Left ventricle myocardium inferior (tissue), 1 donor: Measurements from ENCODE around the gene OR14I1. TPM values are rescaled to one million over a fixed set of nuclear protein-coding genes. Genes with fewer than 3 reads are reported as not detected.
"Not testable (repeated sequence)": the region's sequence is repeated elsewhere in the genome, so short reads cannot be mapped to it uniquely, and the experiment has no call there.

Experiments used
- DNase-seq: peaks from one replicate; pipeline ENCODE4 v3.0.0-alpha.2; 2020
- H3K27ac ChIP-seq: fragments of 200-600 bp; replicated peaks from 2 replicates; pipeline ENCODE4 v1.8.0; 2021
- H3K27me3 ChIP-seq: fragments of 200-600 bp; 2 replicates; pipeline ENCODE4 v1.8.0; 2021; ENCODE audit warnings: low read depth
- H3K36me3 ChIP-seq: fragments of 200-600 bp; 2 replicates; pipeline ENCODE4 v1.8.0; 2021
- H3K4me1 ChIP-seq: fragments of 200-600 bp; 2 replicates; pipeline ENCODE4 v1.8.0; 2021
- H3K4me3 ChIP-seq: fragments of 200-600 bp; 2 replicates; pipeline ENCODE4 v1.8.0; 2021; ENCODE audit warnings: mild to moderate bottlenecking, moderate library complexity
- H3K9me3 ChIP-seq: fragments of 200-600 bp; replicated peaks from 2 replicates; pipeline ENCODE4 v1.8.0; 2021
- CTCF ChIP-seq: fragments of 200-600 bp; IDR thresholded peaks from 2 replicates; pipeline ENCODE4 v1.8.0; 2021; ENCODE audit warnings: antibody characterized with exemption, mild to moderate bottlenecking, borderline replicate concordance
- intact Hi-C: fragments of 100-400 bp; cut with micrococcal nuclease; formaldehyde crosslinking; loops from one replicate; pipeline ENCODE4 v1.11.0; 2022
- total RNA-seq: library from RNA; stranded (reverse); fragmentation: NEBNext Ultra II Directional; extraction: Animal tissue kit (Norgen Biotek cat#: 25700); gene quantifications from one replicate; pipeline ENCODE4 v1.2.1, GENCODE V29; 2021
- donor health status: DM: no; HTN: yes; CAD: no; lungs with severe emphysema.

OR14I1 gene
- total RNA-seq, 1 donor from 2014 or later = not detected

GRCh38 chr1:248688527-248689298, 13.9 kb downstream of the OR14I1 start:
- DNase-seq = no peak
- H3K4me1 ChIP-seq = no peaks in the 10 kb centered on the region
- intact Hi-C loops = no loop called here
- no peak for TF ChIP-seq CTCF
- H3K27ac ChIP-seq = no peak overlapping the region
- H3K4me3 ChIP-seq = no peak overlapping the region
- peaks cover 18% of the 10 kb centered on the region for H3K9me3 ChIP-seq
- H3K36me3 ChIP-seq = no peaks in the 10 kb centered on the region
- peaks cover 31% of the 10 kb centered on the region for H3K27me3 ChIP-seq

DNA sequence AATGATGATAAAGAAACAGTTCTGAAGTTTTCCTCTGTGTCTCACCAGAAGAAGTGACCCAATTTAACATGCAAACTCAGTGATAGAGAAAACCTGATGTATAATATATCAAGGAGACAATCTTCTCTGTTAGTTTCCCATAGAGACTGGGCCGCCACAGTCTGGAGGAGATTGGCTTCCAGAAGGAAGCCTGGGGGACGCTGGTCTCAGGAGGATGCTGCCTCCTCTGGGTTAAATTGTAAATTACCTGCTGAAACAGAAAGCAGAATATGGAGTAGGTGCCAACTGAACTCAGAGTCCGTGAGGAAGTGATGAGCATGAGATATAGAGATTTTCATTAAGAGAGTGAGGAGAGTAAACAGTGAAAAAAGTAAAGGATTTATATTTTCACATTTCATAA, 15.8 kb downstream of the OR14I1 start:
- no peak for TF ChIP-seq CTCF
- Histone ChIP-seq H3K9me3 (peaks cover 17% of the 10 kb centered on the region), H3K27ac (no peak overlapping the region), H3K27me3 (peaks cover 23% of the 10 kb centered on the region), H3K36me3 (no peaks in the 10 kb centered on the region), H3K4me1 (no peaks in the 10 kb centered on the region), H3K4me3 (no peak overlapping the region)
- DNase-seq = no peak
- intact Hi-C loops = no loop called here

DNA sequence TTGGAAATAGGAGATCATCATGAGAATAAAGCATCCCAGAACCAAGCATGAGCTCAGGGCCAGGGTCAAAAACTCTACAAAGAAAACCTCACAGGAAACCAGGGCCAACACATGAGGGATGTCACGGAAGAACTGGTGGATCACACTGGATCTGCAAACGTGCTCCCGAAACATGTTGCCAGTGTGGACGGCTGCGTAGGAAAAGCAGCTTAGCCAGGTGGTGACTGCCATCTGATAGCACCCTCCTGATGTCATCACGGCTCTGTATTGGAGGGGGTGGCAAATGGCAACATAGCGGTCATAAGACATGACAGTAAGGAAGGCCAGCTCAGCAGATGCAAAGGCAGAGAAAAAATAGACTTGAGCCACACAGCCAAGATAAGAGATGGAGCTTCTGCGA, 20.9 kb downstream of the OR14I1 start:
- no peaks in the 10 kb centered on the region for H3K9me3 ChIP-seq
- peaks cover 21% of the 10 kb centered on the region for H3K27me3 ChIP-seq
- H3K27ac ChIP-seq = no peak overlapping the region
- TF ChIP-seq CTCF = no peak
- no peaks in the 10 kb centered on the region for H3K4me1 ChIP-seq
- intact Hi-C loops = no loop called here
- no peak for DNase-seq
- no peaks in the 10 kb centered on the region for H3K36me3 ChIP-seq
- no peak overlapping the region for H3K4me3 ChIP-seq

GRCh38 chr1:248670003-248670402, 32.6 kb downstream of the OR14I1 start:
- no peak for DNase-seq
- TF ChIP-seq CTCF = no peak
- Histone ChIP-seq H3K36me3 (no peaks in the 10 kb centered on the region), H3K27ac (no peak overlapping the region), H3K9me3 (peaks cover 21% of the 10 kb centered on the region), H3K4me1 (no peaks in the 10 kb centered on the region), H3K4me3 (no peak overlapping the region), H3K27me3 (peaks cover 12% of the 10 kb centered on the region)
- intact Hi-C loops = no loop called here

GRCh38 chr1:248663453-248664328, 38.9 kb downstream of the OR14I1 start:
- H3K4me3 ChIP-seq, intact Hi-C loops, H3K9me3 ChIP-seq, H3K27ac ChIP-seq, H3K4me1 ChIP-seq, DNase-seq, H3K27me3 ChIP-seq, H3K36me3 ChIP-seq: not testable (repeated sequence)

GRCh38 chr1:248656797-248657196, 45.8 kb downstream of the OR14I1 start:
- H3K36me3 ChIP-seq, H3K9me3 ChIP-seq, H3K4me3 ChIP-seq, H3K27ac ChIP-seq, DNase-seq, H3K4me1 ChIP-seq, intact Hi-C loops, H3K27me3 ChIP-seq: not testable (repeated sequence)

DNA sequence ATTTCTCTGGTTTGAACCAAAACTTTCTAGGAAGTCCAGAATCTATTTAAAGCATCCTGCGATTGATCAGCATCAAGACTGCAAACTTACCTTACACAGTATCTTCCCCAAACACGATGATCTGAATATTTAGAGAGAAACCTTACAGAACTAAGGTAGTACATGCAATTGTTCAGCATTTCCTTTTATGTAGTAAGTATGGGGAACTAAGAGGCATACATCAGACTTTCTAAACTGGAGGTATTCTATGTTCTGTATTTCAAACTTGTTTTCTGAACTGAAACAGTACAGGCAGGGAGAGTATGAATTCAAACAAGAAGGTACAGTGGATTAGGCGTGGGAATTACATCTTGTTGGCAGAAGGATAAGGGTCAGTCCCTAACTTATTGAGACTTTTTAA, 47.2 kb downstream of the OR14I1 start, which contains the start of gene OR2T27:
Gene OR2T27 (minus strand): TSS at position 175 of the 400 bp plus-strand sequence. CDS start 4,644 bp downstream, outside the sequence.
- H3K4me3 ChIP-seq, H3K27ac ChIP-seq, DNase-seq, H3K9me3 ChIP-seq, H3K36me3 ChIP-seq, H3K27me3 ChIP-seq, intact Hi-C loops, H3K4me1 ChIP-seq: not testable (repeated sequence)
